SK-N-SH treated with all-trans-retinoic acid at 6 μM for 48 hours (cell line): ENCODE data around the gene FARP1.

Experiments
- ATAC-seq: fragments of 200-7000 bp; cut with Tn5 transposase; 3 replicates; pipeline ENCODE4 v1.9.1; 2020; ENCODE audit warnings: mild to moderate bottlenecking, moderate library complexity
- ARNTL ChIP-seq: fragments of 450-650 bp; formaldehyde crosslinking; IDR thresholded peaks from 2 replicates; pipeline ENCODE4 v1.5.0; 2020; ENCODE audit warnings: low read depth, mild to moderate bottlenecking, moderate library complexity, borderline replicate concordance
- BACH2 ChIP-seq: fragments of 250-450 bp; sonication (Bioruptor Pico); IDR thresholded peaks from 2 replicates; pipeline ENCODE4 v1.9.0; 2021; ENCODE audit warnings: mild to moderate bottlenecking, borderline replicate concordance
- CSDC2 ChIP-seq: fragments of 250-450 bp; sonication (Bioruptor Pico); IDR thresholded peaks from 2 replicates; pipeline ENCODE4 v1.5.0; 2020; ENCODE audit warnings: mild to moderate bottlenecking, moderate library complexity
- ESRRG ChIP-seq: fragments of 250-450 bp; sonication (Bioruptor Pico); IDR thresholded peaks from 2 replicates; pipeline ENCODE4 v1.6.1; 2021; ENCODE audit warnings: mild to moderate bottlenecking
- GLIS3 ChIP-seq: fragments of 250-450 bp; sonication (Bioruptor Pico); IDR thresholded peaks from 2 replicates; pipeline ENCODE4 v1.5.0; 2020; ENCODE audit warnings: mild to moderate bottlenecking, moderate library complexity
- ISL1 ChIP-seq: fragments of 250-450 bp; sonication (Bioruptor Pico); IDR thresholded peaks from 2 replicates; pipeline ENCODE4 v2.1.2; 2022; ENCODE audit warnings: mild to moderate bottlenecking, moderate library complexity
- OSR1 ChIP-seq: fragments of 250-450 bp; sonication (Bioruptor Pico); IDR thresholded peaks from 2 replicates; pipeline ENCODE4 v1.8.0; 2022; ENCODE audit warnings: moderate library complexity, mild to moderate bottlenecking, inconsistent platforms
- PATZ1 ChIP-seq: fragments of 250-450 bp; sonication (Bioruptor Pico); IDR thresholded peaks from 2 replicates; pipeline ENCODE4 v1.8.0; 2020; ENCODE audit warnings: mild to moderate bottlenecking, moderate library complexity, borderline replicate concordance
- PPARA ChIP-seq: fragments of 250-450 bp; sonication (Bioruptor Pico); IDR thresholded peaks from 2 replicates; pipeline ENCODE4 v1.5.0; 2020; ENCODE audit warnings: mild to moderate bottlenecking, borderline replicate concordance
- SNAI2 ChIP-seq: fragments of 250-450 bp; sonication (Bioruptor Pico); IDR thresholded peaks from 2 replicates; pipeline ENCODE4 v1.5.0; 2020; ENCODE audit warnings: mild to moderate bottlenecking, moderate library complexity
- TOX ChIP-seq: fragments of 250-450 bp; sonication (Bioruptor Pico); IDR thresholded peaks from 2 replicates; pipeline ENCODE4 v1.8.0; 2021; ENCODE audit warnings: mild to moderate bottlenecking, moderate library complexity, borderline replicate concordance
- TSHZ2 ChIP-seq: fragments of 250-450 bp; sonication (Bioruptor Pico); IDR thresholded peaks from 2 replicates; pipeline ENCODE4 v1.5.0; 2020; ENCODE audit warnings: mild to moderate bottlenecking, moderate library complexity
- ZC3H10 ChIP-seq: fragments of 250-450 bp; sonication (Bioruptor Pico); IDR thresholded peaks from 2 replicates; pipeline ENCODE4 v1.5.1; 2021; ENCODE audit warnings: mild to moderate bottlenecking, moderate library complexity
- ZFP3 ChIP-seq: fragments of 250-450 bp; sonication (Bioruptor Pico); IDR thresholded peaks from 2 replicates; pipeline ENCODE4 v1.5.0; 2020; ENCODE audit warnings: mild to moderate bottlenecking, moderate library complexity
- ZFP30 ChIP-seq: fragments of 450-650 bp; formaldehyde crosslinking; IDR thresholded peaks from 2 replicates; pipeline ENCODE4 v1.5.0; 2022; ENCODE audit warnings: mild to moderate bottlenecking, moderate library complexity
- ZNF565 ChIP-seq: fragments of 450-650 bp; formaldehyde crosslinking; conservative IDR thresholded peaks from 2 replicates; pipeline ENCODE4 v1.5.0; 2020; ENCODE audit warnings: low read depth, mild to moderate bottlenecking, moderate library complexity
- TF ChIP-seq, protein P1 (sequence below): fragments of 250-450 bp; sonication (Bioruptor Pico); IDR thresholded peaks from 2 replicates; pipeline ENCODE4 v1.5.1; 2020; ENCODE audit warnings: low read depth, mild to moderate bottlenecking, moderate library complexity

The FARP1 gene

DNA sequence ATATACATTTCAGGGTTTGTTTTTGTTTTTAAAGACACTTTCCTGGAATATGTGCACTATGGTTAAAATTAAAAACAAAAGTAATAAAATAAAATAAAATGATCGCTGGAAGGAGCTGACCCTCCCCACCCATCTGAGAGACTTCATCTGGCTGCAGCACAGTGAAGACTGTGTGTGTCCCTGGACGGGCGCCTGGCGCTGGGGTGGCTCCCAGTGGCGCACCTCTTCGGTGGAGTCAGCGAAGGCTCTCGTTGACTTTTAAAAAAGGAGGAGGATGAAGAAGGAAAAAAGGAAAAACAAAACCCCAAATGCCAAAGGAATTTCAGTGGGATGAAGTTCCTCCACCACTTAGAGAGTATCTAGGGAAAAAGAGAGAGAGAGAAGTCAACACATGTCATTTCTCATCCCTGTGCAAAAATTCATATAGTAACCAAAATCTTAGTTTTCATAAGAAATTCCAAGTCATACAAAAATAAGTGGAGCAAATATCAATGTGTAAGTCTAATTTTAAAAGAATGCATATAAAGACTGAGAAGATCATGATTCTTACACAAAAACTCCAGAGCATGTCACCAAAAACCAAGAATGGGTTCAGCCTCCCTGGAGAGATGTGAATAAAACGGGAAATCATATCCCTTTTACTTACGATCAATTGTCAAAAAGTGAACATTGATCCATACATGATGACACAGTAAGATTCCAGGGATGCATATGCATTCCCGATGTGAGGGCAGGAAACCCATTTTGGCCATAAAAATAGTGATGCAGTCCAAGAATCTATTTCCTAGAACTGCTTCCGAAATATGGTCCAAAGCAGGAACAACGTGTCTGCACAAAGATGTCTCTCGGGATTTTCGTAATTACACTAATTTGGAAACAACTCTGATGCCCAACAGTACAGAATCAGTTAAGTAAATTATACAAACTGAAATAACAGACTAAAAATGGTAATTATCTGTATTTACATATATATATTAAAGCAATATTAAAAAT, 310.3 kb downstream of the FARP1 start:
- no peak for TF ChIP-seq ARNTL (CRISPR knock-in tag)
- TF ChIP-seq OSR1 (CRISPR knock-in tag) = no peak
- TF ChIP-seq CSDC2 (CRISPR knock-in tag) = no peak
- no peak for TF ChIP-seq ISL1
- no peak for TF ChIP-seq ZFP3
- no peak for TF ChIP-seq ZFP30 (CRISPR knock-in tag)
- TF ChIP-seq TOX (CRISPR knock-in tag) = no peak

DNA sequence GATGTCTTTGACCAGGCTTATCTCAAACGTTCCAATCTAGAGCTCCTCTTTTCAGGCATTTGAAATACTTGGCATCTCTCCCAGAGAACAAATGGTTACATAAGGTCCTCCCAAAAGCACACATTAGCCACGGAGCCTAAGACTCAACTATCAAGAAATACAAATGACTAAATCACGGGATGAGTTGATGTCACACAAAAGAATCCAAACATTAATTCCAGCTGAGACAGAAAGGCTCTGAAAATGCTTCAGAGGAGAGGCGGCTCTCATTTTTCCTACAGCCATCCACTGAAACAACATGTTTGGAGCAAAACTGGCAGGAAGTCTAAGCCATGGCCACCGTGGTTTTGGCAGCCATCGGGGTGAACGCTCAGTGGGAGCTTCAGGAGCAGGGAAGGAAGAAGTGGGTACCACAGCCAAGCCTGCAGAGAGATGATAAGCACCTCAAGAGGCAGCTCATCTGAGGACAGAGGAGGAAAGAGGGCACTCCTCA, 311.5 kb downstream of the FARP1 start:
- TF ChIP-seq PPARA (CRISPR knock-in tag) (no peak), ISL1 (peak; percentile 14; the same call in 1 of the 2 replicates)
- ATAC-seq = peak; percentile 70

More for the DNA sequence above, 310.3 kb downstream of the FARP1 start:
- ATAC-seq = no peak

- TF ChIP-seq TSHZ2 (CRISPR knock-in tag) = no peak
- TF ChIP-seq ZC3H10 = no peak
- TF ChIP-seq PATZ1 (CRISPR knock-in tag) = no peak
- no peak for ATAC-seq
These were observed 313.5 kb downstream of the FARP1 start for GRCh38 chr13:98456413-98456845.

- ATAC-seq = no peak
- TF ChIP-seq, protein P1, sequence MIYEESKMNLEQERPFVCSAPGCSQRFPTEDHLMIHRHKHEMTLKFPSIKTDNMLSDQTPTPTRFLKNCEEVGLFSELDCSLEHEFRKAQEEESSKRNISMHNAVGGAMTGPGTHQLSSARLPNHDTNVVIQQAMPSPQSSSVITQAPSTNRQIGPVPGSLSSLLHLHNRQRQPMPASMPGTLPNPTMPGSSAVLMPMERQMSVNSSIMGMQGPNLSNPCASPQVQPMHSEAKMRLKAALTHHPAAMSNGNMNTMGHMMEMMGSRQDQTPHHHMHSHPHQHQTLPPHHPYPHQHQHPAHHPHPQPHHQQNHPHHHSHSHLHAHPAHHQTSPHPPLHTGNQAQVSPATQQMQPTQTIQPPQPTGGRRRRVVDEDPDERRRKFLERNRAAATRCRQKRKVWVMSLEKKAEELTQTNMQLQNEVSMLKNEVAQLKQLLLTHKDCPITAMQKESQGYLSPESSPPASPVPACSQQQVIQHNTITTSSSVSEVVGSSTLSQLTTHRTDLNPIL (CRISPR knock-in tag) = no peak
These were observed 314.2 kb downstream of the FARP1 start for GRCh38 chr13:98457053-98457452.

GRCh38 chr13:98458431-98458830, 315.5 kb downstream of the FARP1 start:
- TF ChIP-seq ARNTL (CRISPR knock-in tag) = no peak
- TF ChIP-seq ESRRG = no peak
- TF ChIP-seq ZNF565 (CRISPR knock-in tag) = no peak
- no peak for TF ChIP-seq PATZ1 (CRISPR knock-in tag)
- TF ChIP-seq BACH2 (CRISPR knock-in tag) = no peak
- TF ChIP-seq ZC3H10 = no peak
- TF ChIP-seq SNAI2 (CRISPR knock-in tag) = no peak
- TF ChIP-seq ZFP3 = no peak
- TF ChIP-seq OSR1 (CRISPR knock-in tag) = no peak
- no peak for TF ChIP-seq GLIS3
- no peak for TF ChIP-seq TSHZ2 (CRISPR knock-in tag)
- no peak for ATAC-seq
